Central memory CD8-positive, alpha-beta T cell (primary cell): ENCODE data around the gene RAB12.
"Not testable (repeated sequence)": the region's sequence is repeated elsewhere in the genome, so short reads cannot be mapped to it uniquely, and the experiment has no call there.

Source experiments
- ATAC-seq: fragments of 150-1000 bp; cut with Tn5 transposase; replicated peaks from 2 replicates; pipeline ENCODE4 v1.10.0; 2022; ENCODE audit warnings: mild to moderate bottlenecking, moderate FRiP score, moderate number of reproducible peaks; ENCODE audit not compliant: poor library complexity, severe bottlenecking; ENCODE audit errors: extremely low read depth
- DNase-seq, 2 donors: peaks; one replicate each; pipeline ENCODE4 v3.0.0; 2021; ENCODE audit warnings: low spot score in 2 of 2
- H3K27ac Mint-ChIP-seq: one replicate; pipeline ENCODE4 v1.8.0; 2022; ENCODE audit warnings: low read depth, mild to moderate bottlenecking, moderate library complexity, mixed read lengths
- H3K27me3 Mint-ChIP-seq: one replicate; pipeline ENCODE4 v1.8.0; 2022; ENCODE audit warnings: mixed read lengths
- H3K36me3 Mint-ChIP-seq: one replicate; pipeline ENCODE4 v1.8.0; 2022; ENCODE audit warnings: mild to moderate bottlenecking, moderate library complexity, mixed read lengths; ENCODE audit not compliant: insufficient read depth
- H3K4me1 Mint-ChIP-seq: one replicate; pipeline ENCODE4 v1.8.0; 2022; ENCODE audit warnings: mixed read lengths
- H3K4me3 Mint-ChIP-seq: one replicate; pipeline ENCODE4 v1.8.0; 2022; ENCODE audit warnings: mild to moderate bottlenecking, moderate library complexity, mixed read lengths
- H3K9me3 Mint-ChIP-seq: one replicate; pipeline ENCODE4 v1.8.0; 2022; ENCODE audit warnings: mixed read lengths

Gene RAB12

DNA sequence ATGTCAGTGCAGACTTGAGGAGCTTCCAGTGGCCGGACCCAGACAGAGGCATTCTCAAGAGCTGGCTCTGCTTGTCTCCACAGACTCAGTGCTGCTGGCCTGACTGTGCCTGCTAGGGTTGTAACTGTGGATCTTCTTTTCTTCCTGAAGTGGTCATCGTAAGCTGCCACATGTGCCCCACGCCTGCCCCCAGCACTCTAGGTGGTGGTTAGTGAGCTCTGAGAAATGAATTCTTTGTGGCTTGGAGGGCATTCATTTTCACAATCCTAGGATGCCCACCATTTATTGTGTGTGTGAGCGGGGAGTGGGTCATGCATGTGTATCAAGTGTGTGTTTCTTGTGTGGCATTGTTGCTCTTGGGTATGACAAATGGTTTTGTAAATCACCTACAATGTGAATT is 23.1 kb downstream of the RAB12 start:
- H3K27me3 Mint-ChIP-seq, result no peaks in the 10 kb centered on the region
- no peaks in the 10 kb centered on the region for H3K9me3 Mint-ChIP-seq
- ATAC-seq (no peak), DNase-seq (no peak)
- H3K4me3 Mint-ChIP-seq, result no peak overlapping the region
- peaks cover 45% of the 10 kb centered on the region for H3K36me3 Mint-ChIP-seq
- peaks cover 13% of the 10 kb centered on the region for H3K4me1 Mint-ChIP-seq
- no peak overlapping the region for H3K27ac Mint-ChIP-seq

DNA sequence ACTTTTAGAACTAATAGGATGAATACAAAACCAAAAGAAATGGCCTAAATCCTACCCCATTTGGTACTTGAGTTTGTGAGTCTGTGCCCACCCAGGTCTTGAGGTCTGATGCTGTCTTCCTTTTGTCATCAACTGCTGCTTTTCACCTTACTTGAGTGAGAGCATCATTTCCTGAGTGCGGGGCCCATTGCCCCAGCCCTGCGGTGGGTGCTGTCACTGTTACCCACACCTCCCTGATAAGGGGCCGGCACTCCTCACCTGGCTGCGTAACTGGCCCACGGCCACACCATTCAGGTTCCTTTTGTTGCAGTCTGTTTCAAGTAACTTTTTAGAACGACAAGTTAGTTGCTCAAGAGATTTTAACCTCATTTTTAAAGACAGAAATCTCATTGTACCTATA is 25.3 kb downstream of the RAB12 start:
- Mint-ChIP-seq H3K27ac (peak overlapping the region; percentile 13), H3K36me3 (peaks cover 50% of the 10 kb centered on the region), H3K27me3 (no peaks in the 10 kb centered on the region), H3K4me1 (peaks cover 6% of the 10 kb centered on the region), H3K9me3 (no peaks in the 10 kb centered on the region), H3K4me3 (no peak overlapping the region)
- DNase-seq, result no peak
- no peak for ATAC-seq

DNA sequence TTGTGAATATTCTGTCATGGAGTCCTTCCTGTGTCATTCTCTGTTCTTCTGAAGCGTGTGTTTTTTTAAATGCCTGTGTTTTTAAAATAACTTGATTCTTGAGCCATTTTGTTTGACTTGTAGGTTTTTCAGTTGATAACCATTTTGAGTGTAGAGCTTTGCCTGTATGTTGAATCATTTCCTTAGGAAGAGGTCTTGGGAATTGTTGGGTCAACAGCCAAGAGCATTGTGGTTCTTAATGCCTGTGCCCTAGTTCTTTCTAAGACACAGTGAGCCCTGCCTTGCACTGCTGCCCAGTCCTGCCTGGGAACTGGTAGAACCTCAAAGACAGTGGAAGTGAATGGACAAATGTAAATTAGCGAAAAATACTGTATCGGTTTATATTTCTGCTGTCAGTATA is 25.9 kb downstream of the RAB12 start:
- Mint-ChIP-seq H3K4me3 (no peak overlapping the region), H3K27ac (peak overlapping the region; percentile 13), H3K4me1 (peaks cover 5% of the 10 kb centered on the region), H3K36me3 (peaks cover 51% of the 10 kb centered on the region), H3K9me3 (no peaks in the 10 kb centered on the region), H3K27me3 (no peaks in the 10 kb centered on the region)
- ATAC-seq (no peak), DNase-seq (no peak)

DNA sequence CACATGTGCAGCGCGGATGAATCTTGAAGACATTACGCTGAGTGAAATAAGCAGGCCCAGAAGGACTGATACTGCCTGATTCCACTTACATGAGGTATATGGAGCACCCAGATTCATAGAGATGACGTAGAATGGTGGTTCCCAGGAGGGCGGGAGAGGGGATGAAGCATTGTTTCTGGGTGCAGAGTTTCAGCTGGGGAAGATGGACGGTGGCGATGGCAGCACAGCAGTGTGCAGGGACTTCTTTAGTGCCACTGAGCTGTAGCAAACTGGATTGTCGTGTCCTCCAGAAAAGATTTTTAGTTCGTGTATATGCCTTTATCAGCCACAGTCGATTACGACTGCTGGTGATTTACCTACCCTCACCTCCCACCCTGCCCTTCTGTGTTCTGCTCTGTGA is 30.5 kb downstream of the RAB12 start:
- Mint-ChIP-seq H3K27me3 (no peaks in the 10 kb centered on the region), H3K4me3 (no peak overlapping the region), H3K9me3 (no peaks in the 10 kb centered on the region), H3K36me3 (peaks cover 31% of the 10 kb centered on the region), H3K27ac (no peak overlapping the region), H3K4me1 (no peaks in the 10 kb centered on the region)
- ATAC-seq (no peak), DNase-seq (no peak)

DNA sequence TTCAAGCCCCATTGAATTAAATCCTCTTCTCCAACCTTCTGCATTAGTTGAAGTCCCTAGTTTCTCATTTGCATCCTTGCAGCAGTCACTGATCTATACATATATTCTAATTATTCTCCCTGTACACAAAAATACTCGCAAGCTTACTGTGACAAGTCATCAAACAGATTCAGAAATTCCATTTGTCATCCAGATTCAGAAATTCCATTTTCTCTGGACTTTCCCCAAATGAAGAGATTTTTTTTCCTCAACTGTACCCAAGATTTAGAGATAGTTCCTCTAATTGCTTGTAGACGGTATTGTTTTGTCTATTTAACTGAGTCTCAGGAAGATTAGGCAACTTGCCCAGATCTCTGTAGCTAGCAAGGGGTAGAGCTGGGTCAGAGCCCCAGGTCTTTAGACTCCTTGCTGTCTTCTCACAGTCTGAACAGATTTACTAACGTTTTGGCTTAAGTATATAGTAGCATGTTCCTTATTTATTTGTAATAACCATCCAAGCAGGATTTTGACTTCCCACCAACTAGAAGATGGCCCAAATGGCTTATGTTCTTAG is 34.2 kb downstream of the RAB12 start:
- Mint-ChIP-seq H3K27ac (no peak overlapping the region), H3K27me3 (peaks cover 17% of the 10 kb centered on the region), H3K36me3 (peaks cover 8% of the 10 kb centered on the region), H3K9me3 (no peaks in the 10 kb centered on the region), H3K4me1 (no peaks in the 10 kb centered on the region), H3K4me3 (no peak overlapping the region)
- DNase-seq, result no peak
- no peak for ATAC-seq

DNA sequence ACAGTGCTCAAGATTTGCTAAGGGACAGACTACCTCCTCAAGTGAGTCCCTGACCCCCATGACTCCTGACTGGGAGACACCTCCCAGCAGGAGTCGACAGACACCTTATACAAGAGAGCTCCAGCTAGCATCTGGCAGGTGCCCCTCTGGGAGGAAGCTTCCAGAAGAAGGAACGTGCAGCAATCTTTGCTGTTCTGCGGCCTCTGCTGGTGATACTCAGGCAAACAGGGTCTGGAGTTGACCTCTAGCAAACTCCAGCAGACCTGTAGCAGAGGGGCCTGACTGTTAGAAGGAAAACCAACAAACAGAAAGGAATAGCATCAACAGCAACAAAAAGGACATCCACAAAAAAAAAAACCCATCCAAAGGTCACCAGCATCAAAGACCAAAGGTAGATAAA is 38.1 kb downstream of the RAB12 start:
- DNase-seq, H3K36me3 Mint-ChIP-seq, H3K27ac Mint-ChIP-seq, H3K4me1 Mint-ChIP-seq, ATAC-seq, H3K4me3 Mint-ChIP-seq, H3K9me3 Mint-ChIP-seq: not testable (repeated sequence)
- peaks cover 56% of the 10 kb centered on the region for H3K27me3 Mint-ChIP-seq

DNA sequence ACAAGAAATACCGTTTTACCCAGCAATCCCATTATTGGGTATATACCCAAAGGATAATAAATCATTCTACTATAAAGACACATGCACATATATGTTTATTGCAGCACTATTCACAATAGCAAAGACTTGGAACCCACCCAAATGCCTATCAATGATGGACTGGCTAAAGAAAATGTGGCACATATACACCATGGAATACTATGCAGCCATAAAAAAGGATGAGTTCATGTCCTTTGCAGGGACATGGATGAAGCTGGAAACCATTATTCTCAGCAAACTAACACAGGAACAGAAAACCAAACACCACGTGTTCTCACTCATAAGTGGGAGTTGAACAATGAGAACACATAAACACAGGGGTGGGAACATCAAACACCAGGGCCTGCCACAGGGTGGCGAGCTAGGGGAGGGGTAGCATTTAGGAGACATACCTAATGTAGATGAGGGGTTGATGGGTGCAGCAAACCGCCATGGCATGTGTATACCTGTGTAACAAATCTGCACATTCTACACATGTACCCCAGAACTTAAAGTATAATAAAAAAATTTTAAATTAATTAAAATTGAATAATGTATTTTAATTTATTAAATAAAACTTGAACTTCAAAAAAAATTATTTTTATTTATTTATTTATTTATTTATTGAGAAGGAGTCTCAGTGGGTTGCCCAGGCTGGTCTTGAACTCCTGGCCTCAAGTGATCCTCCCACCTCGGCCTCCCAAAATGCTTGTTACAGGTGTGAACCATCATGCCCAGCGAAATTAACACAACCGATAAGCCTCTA is 42.4 kb downstream of the RAB12 start:
- H3K4me1 Mint-ChIP-seq, DNase-seq, H3K27ac Mint-ChIP-seq, H3K4me3 Mint-ChIP-seq, H3K36me3 Mint-ChIP-seq, H3K9me3 Mint-ChIP-seq, ATAC-seq: not testable (repeated sequence)
- peaks cover 95% of the 10 kb centered on the region for H3K27me3 Mint-ChIP-seq

DNA sequence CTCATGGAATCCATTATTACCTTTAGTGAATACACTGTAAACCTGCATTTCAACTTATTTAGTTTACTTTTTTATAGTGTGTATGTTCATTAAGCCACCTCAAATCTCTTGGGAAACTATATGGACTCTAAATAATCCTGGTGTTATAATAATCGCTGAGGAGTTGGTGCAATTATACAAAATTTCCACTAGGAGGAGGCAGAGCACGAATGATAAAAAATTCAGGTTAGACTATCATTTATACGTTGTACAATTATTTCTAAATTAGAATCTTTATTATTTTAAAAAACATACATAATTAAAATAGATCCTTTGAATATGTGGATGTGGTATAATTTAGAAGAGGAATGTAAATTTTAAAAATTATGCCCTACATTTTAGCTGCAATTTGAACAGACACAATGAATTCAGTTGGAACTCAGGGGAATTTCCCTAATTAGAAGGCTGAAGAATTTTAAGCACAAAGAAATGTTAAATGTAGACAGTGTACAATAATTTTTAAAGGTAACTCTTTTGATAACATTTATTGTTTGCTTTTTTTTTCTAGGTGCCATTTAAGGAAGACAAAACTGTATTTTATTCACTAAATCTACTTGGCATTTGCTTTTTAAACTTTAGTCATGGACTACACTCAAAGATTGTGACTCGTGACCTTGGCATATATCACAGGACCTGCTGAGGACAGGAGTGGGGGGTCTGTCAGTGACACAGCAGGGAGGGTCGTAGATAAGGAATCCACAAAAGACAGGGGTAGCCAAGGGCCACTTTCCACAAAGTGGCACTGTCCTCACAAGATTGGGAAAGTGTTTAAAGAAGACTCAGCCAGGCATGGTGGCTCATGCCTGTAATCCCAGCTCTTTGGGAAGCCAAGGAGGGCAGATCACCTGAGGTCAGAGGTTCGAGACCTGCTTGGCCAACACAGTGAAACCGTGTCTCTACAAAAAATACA is 45.5 kb downstream of the RAB12 start:
- Mint-ChIP-seq H3K27me3 (peaks cover 80% of the 10 kb centered on the region), H3K36me3 (peaks cover 2% of the 10 kb centered on the region), H3K4me1 (no peaks in the 10 kb centered on the region), H3K27ac (no peak overlapping the region), H3K4me3 (no peak overlapping the region), H3K9me3 (no peaks in the 10 kb centered on the region)
- no peak for DNase-seq
- ATAC-seq, result no peak

DNA sequence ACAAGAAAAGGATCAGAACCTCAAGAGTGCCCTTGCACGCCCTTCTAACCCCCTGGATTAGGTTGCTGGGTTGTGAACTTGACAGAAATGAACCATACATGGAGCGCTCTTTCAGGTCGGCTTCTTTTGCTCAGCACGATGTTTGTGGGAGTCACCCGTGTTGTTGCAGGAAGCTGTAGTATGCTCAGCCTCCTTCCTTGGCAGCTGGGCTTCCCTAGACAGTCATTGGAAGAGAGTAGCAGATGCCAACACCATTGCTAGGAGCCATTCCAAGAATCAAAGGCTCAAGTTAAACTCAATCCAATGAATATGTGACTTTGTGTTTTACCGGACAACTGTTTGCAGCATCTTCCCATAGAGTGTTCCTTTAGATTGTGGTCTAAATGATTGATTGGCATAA is 47.0 kb downstream of the RAB12 start:
- Mint-ChIP-seq H3K27ac (no peak overlapping the region), H3K4me3 (no peak overlapping the region), H3K36me3 (no peaks in the 10 kb centered on the region), H3K27me3 (peaks cover 73% of the 10 kb centered on the region), H3K4me1 (no peaks in the 10 kb centered on the region), H3K9me3 (no peaks in the 10 kb centered on the region)
- no peak for ATAC-seq
- no peak for DNase-seq

DNA sequence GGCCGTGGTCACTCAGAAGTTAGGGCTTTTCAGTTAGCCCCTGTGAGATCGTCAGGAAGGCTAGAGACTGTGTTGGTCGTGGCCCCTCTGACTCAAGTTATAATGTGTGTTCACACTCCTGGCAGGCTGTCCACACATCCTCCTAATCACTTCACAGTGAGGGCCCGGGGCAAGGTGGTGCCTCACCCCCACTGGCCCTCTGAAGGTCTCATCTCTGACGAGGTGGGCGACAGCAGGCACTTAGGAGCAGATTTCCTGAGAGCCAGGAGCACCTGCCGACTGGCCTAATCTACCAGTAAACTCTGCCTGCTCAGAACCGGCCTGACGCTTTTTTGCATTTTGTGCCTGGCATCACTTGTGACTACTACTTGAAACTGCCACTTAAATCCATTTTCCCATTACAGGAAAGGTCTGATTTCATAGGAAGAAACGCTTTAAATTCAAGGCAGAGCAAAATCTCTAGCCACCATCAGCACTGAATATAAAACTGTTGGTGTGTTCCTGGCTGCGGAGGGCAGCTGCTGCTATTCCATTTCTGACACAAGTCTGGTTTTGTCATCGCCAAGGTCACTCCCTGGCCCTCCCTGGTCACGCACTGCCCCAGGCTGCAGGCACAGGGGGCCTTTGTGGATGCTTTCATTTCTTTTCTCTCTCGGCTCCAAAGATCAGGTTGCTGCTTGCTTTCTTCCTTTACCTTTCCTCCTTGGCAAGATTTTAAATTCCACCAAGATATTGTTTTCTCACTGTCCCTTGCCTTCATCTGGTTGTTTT is 48.0 kb downstream of the RAB12 start:
- Mint-ChIP-seq H3K9me3 (no peaks in the 10 kb centered on the region), H3K4me1 (no peaks in the 10 kb centered on the region), H3K27ac (no peak overlapping the region), H3K27me3 (peaks cover 66% of the 10 kb centered on the region), H3K36me3 (no peaks in the 10 kb centered on the region), H3K4me3 (no peak overlapping the region)
- ATAC-seq (no peak), DNase-seq (no peak)

DNA sequence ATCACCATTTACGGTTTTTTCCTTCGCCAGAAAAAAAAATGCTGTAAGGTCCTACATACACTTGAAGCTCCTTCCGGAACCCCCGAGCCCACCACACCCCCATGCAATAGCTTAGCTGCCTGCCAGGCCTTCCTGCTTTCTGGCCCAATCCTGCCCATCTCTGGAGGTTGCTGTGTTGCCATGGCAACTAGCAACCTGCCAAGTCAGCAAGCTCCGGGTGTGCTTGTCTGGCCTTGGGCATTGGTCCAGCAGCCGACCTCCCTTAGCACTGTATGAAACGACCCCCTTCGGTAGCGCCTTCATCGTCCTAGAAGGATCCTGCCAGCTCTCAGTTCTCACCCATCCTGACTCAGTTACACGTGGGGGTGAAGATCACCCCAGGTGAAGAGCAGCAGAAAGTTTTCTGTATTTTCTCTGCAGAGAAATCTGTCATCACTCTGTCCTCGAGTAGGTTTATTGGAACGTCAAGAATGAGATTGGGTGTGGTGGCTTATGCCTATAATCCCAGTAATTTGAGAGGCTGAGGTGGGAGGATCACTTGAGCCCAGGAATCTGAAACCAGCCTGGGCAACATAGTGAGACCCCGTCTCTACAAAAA is 48.7 kb downstream of the RAB12 start:
- Mint-ChIP-seq H3K36me3 (no peaks in the 10 kb centered on the region), H3K27me3 (peaks cover 67% of the 10 kb centered on the region), H3K4me1 (no peaks in the 10 kb centered on the region), H3K27ac (no peak overlapping the region), H3K4me3 (no peak overlapping the region), H3K9me3 (no peaks in the 10 kb centered on the region)
- DNase-seq, result no peak
- ATAC-seq, result no peak
